Neural cell (in vitro differentiated cells): Measurements from ENCODE around the gene UROC1.

Source experiments
- RAD21 ChIP-seq: fragments of 450-650 bp; conservative IDR thresholded peaks from 2 replicates; pipeline ENCODE4 v1.6.1; 2014; ENCODE audit warnings: antibody characterized with exemption, mild to moderate bottlenecking, moderate library complexity
- TF ChIP-seq, protein P1 (sequence below): fragments of 450-650 bp; IDR thresholded peaks from 2 replicates; pipeline ENCODE4 v1.5.1; 2014; ENCODE audit warnings: antibody characterized with exemption, mild to moderate bottlenecking, moderate library complexity; ENCODE audit not compliant: poor library complexity, severe bottlenecking

DNA sequence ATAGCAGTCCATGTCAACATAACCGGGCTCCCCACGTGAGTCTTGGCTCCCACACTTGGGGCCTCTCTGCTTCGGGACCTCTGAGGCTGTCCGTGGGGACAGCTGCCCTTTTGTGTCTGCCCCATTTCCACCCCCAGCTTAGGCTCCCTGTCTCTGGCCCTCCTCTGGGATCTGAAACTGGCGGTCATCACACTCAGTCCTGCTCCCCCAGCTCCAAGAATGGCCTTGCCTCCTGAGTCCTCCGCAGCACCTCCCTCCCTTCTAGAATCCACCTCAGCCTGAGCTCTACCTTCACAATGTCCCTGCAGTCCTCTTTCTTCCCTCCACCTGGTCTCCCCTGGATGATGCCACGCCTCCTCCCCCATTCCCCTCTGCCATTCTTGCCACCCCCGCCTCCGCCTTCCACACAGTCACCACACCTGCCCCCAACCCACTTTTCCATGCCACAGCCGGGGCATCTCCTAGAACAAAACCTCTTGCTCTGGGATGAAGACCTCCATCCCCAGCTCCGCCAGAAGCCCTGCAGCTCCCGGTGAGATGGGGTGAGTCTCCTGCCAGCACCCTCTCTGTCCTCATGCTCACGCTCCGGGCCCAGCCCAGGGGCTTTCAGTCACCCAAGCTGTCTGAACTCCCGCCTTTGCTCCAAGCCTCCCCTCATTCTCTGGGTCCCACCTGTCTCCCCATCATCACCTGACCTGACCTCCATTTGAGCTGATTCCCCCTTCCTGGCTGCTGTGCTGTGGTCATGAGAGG lies 34.9 kb downstream of the UROC1 start:
- TF ChIP-seq, protein P1, sequence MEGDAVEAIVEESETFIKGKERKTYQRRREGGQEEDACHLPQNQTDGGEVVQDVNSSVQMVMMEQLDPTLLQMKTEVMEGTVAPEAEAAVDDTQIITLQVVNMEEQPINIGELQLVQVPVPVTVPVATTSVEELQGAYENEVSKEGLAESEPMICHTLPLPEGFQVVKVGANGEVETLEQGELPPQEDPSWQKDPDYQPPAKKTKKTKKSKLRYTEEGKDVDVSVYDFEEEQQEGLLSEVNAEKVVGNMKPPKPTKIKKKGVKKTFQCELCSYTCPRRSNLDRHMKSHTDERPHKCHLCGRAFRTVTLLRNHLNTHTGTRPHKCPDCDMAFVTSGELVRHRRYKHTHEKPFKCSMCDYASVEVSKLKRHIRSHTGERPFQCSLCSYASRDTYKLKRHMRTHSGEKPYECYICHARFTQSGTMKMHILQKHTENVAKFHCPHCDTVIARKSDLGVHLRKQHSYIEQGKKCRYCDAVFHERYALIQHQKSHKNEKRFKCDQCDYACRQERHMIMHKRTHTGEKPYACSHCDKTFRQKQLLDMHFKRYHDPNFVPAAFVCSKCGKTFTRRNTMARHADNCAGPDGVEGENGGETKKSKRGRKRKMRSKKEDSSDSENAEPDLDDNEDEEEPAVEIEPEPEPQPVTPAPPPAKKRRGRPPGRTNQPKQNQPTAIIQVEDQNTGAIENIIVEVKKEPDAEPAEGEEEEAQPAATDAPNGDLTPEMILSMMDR: no peak
- no peak for TF ChIP-seq RAD21
